ENCODE measurements around the gene CAMK2N1.

- TF ChIP-seq E2F1 (CRISPR knock-in tag; IDR thresholded peaks at IDR 0.05) (no peak), CREB1 (CRISPR knock-in tag; IDR thresholded peaks at IDR 0.05) (no peak), IRF2 (CRISPR knock-in tag; IDR thresholded peaks at IDR 0.05; ENCODE audit: borderline replicate concordance, low read depth) (no peak), ZNF138 (CRISPR knock-in tag; conservative IDR thresholded peaks at IDR 0.05) (no peak), USF2 (CRISPR knock-in tag; IDR thresholded peaks at IDR 0.05) (peak; percentile 97), MYBL2 (CRISPR knock-in tag; IDR thresholded peaks at IDR 0.05) (no peak), IRF1 (CRISPR knock-in tag; IDR thresholded peaks at IDR 0.05) (no peak), FOXJ3 (CRISPR knock-in tag; IDR thresholded peaks at IDR 0.05; ENCODE audit: borderline replicate concordance) (no peak)
- TF ChIP-seq, protein P1, sequence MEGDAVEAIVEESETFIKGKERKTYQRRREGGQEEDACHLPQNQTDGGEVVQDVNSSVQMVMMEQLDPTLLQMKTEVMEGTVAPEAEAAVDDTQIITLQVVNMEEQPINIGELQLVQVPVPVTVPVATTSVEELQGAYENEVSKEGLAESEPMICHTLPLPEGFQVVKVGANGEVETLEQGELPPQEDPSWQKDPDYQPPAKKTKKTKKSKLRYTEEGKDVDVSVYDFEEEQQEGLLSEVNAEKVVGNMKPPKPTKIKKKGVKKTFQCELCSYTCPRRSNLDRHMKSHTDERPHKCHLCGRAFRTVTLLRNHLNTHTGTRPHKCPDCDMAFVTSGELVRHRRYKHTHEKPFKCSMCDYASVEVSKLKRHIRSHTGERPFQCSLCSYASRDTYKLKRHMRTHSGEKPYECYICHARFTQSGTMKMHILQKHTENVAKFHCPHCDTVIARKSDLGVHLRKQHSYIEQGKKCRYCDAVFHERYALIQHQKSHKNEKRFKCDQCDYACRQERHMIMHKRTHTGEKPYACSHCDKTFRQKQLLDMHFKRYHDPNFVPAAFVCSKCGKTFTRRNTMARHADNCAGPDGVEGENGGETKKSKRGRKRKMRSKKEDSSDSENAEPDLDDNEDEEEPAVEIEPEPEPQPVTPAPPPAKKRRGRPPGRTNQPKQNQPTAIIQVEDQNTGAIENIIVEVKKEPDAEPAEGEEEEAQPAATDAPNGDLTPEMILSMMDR (IDR thresholded peaks at IDR 0.05), result no peak
- TF ChIP-seq, protein P2, sequence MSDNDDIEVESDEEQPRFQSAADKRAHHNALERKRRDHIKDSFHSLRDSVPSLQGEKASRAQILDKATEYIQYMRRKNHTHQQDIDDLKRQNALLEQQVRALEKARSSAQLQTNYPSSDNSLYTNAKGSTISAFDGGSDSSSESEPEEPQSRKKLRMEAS (CRISPR knock-in tag; IDR thresholded peaks at IDR 0.05), result no peak
Observed at GRCh38 chr1:20440785-20441200, 45.2 kb downstream of the CAMK2N1 start.

Data from WTC11 (cell line).